Loucy (cell line): ENCODE data around the gene UCP1.

Source experiments
- CTCF ChIP-seq: fragments of 200-600 bp; sonication (generic); conservative IDR thresholded peaks from 2 replicates; pipeline ENCODE4 v1.5.1; 2014; ENCODE audit warnings: mild to moderate bottlenecking, antibody characterized with exemption, low read length
- EZH2phosphoT487 ChIP-seq: fragments of 200-600 bp; IDR thresholded peaks from 2 replicates; pipeline ENCODE4 v1.6.1; 2018; ENCODE audit warnings: antibody characterized with exemption, mild to moderate bottlenecking, moderate library complexity, borderline replicate concordance

- TF ChIP-seq CTCF (no peak), EZH2phosphoT487 (no peak)
Measured at GRCh38 chr4:140612357-140612756, 43.6 kb upstream of the UCP1 start.
